ENCODE data around the gene SERPINE2.

Gene SERPINE2

GRCh38 chr2:224078656-224079055, 39.6 kb upstream of the SERPINE2 start:
- Histone ChIP-seq H3K27ac (ENCODE audit: low read depth, low read length, poor library complexity, severe bottlenecking) (no peak overlapping the region), H3K79me2 (ENCODE audit: insufficient read depth, low read length) (no peaks in the 10 kb centered on the region), H3K36me3 (ENCODE audit: insufficient read depth, low read length) (no peaks in the 10 kb centered on the region), H3K9me2 (ENCODE audit: low read depth, low read length) (no peaks in the 10 kb centered on the region), H3K9ac (ENCODE audit: low read length) (no peak overlapping the region), H3K9me3 (ENCODE audit: low read length) (no peaks in the 10 kb centered on the region), H3K4me1 (ENCODE audit: insufficient read depth, low read length, severe bottlenecking) (no peaks in the 10 kb centered on the region), H3K4me3 (ENCODE audit: low read depth, low read length, poor library complexity, severe bottlenecking) (no peak overlapping the region), H3K27me3 (ENCODE audit: insufficient read depth, low read length) (no peaks in the 10 kb centered on the region), H2AFZ (ENCODE audit: low read length) (no peak overlapping the region), H4K20me1 (ENCODE audit: insufficient read depth, low read length) (no peaks in the 10 kb centered on the region), H3K4me2 (ENCODE audit: low read length) (no peak overlapping the region), H3F3A (ENCODE audit: insufficient read depth, low read length) (no peaks in the 10 kb centered on the region)
- TF ChIP-seq EZH2 (IDR thresholded peaks at IDR 0.05; ENCODE audit: borderline replicate concordance, low read length) (no peak), CTCF (IDR thresholded peaks at IDR 0.05; ENCODE audit: low read length) (no peak)

GRCh38 chr2:224077773-224078507, 38.9 kb upstream of the SERPINE2 start:
- Histone ChIP-seq H3K27me3 (ENCODE audit: insufficient read depth, low read length) (no peaks in the 10 kb centered on the region), H2AFZ (ENCODE audit: low read length) (no peak overlapping the region)

GRCh38 chr2:224075588-224075987, 36.5 kb upstream of the SERPINE2 start:
- Histone ChIP-seq H2AFZ (ENCODE audit: low read length) (no peak overlapping the region), H3K79me2 (ENCODE audit: insufficient read depth, low read length) (no peaks in the 10 kb centered on the region), H4K20me1 (ENCODE audit: insufficient read depth, low read length) (no peaks in the 10 kb centered on the region), H3K27ac (ENCODE audit: low read depth, low read length, poor library complexity, severe bottlenecking) (no peak overlapping the region), H3K9ac (ENCODE audit: low read length) (no peak overlapping the region), H3K4me3 (ENCODE audit: low read depth, low read length, poor library complexity, severe bottlenecking) (no peak overlapping the region), H3K36me3 (ENCODE audit: insufficient read depth, low read length) (no peaks in the 10 kb centered on the region), H3K9me3 (ENCODE audit: low read length) (no peaks in the 10 kb centered on the region), H3K27me3 (ENCODE audit: insufficient read depth, low read length) (no peaks in the 10 kb centered on the region), H3F3A (ENCODE audit: insufficient read depth, low read length) (no peaks in the 10 kb centered on the region), H3K4me1 (ENCODE audit: insufficient read depth, low read length, severe bottlenecking) (no peaks in the 10 kb centered on the region), H3K4me2 (ENCODE audit: low read length) (no peak overlapping the region), H3K9me2 (ENCODE audit: low read depth, low read length) (no peaks in the 10 kb centered on the region)
- TF ChIP-seq CTCF (IDR thresholded peaks at IDR 0.05; ENCODE audit: low read length): no peak
- no peak for TF ChIP-seq EZH2 (IDR thresholded peaks at IDR 0.05; ENCODE audit: borderline replicate concordance, low read length)

More at GRCh38 chr2:224077773-224078507, 38.9 kb upstream of the SERPINE2 start:
- H3K9me2 ChIP-seq (ENCODE audit: low read depth, low read length): no peaks in the 10 kb centered on the region
- H3K36me3 ChIP-seq (ENCODE audit: insufficient read depth, low read length): no peaks in the 10 kb centered on the region
- no peaks in the 10 kb centered on the region for H3K9me3 ChIP-seq (ENCODE audit: low read length)
- H3K79me2 ChIP-seq (ENCODE audit: insufficient read depth, low read length): no peaks in the 10 kb centered on the region
- H3K4me2 ChIP-seq (ENCODE audit: low read length): no peak overlapping the region
- H3K4me1 ChIP-seq (ENCODE audit: insufficient read depth, low read length, severe bottlenecking): no peaks in the 10 kb centered on the region
- no peak overlapping the region for H3K9ac ChIP-seq (ENCODE audit: low read length)
- H3K27ac ChIP-seq (ENCODE audit: low read depth, low read length, poor library complexity, severe bottlenecking): no peak overlapping the region
- no peak for TF ChIP-seq EZH2 (IDR thresholded peaks at IDR 0.05; ENCODE audit: borderline replicate concordance, low read length)
- no peak for TF ChIP-seq CTCF (IDR thresholded peaks at IDR 0.05; ENCODE audit: low read length)
- no peak overlapping the region for H3K4me3 ChIP-seq (ENCODE audit: low read depth, low read length, poor library complexity, severe bottlenecking)
- no peaks in the 10 kb centered on the region for H3F3A ChIP-seq (ENCODE audit: insufficient read depth, low read length)
- H4K20me1 ChIP-seq (ENCODE audit: insufficient read depth, low read length): no peaks in the 10 kb centered on the region

Data from OCI-LY1 (cell line).